GM12878 (cell line): Measurements from ENCODE around the gene TNFRSF11A. TPM values are rescaled to one million over a fixed set of nuclear protein-coding genes. Genes with fewer than 3 reads are reported as not detected.

Source experiments
- ATAC-seq: fragments of 200-7000 bp; cut with Tn5 transposase; 3 replicates; pipeline ENCODE4 v1.9.1; 2020; ENCODE audit warnings: mild to moderate bottlenecking, moderate library complexity
- BruUV-seq: library from RNA; stranded (reverse); fragments of 400-500 nt; replicated peaks from 2 replicates; lab custom pipeline; 2021; lab: Mats Ljungman, UMichigan
- CTCF ChIA-PET: fragments of 300-600 bp; sonication (Branson Sonifier 250); formaldehyde crosslinking; extraction: SDS; loops from one replicate; lab custom pipeline; 2021; ENCODE audit warnings: inconsistent platforms; lab: Yijun Ruan, JAX
- POLR2A ChIA-PET: fragments of 350-600 bp; formaldehyde crosslinking; extraction: SDS; loops from one replicate; lab custom pipeline; 2021; ENCODE audit warnings: inconsistent platforms; lab: Charles Lee
- RAD21 ChIA-PET: fragments of 300-600 bp; sonication (Branson Sonifier 250); formaldehyde crosslinking; loops from one replicate; lab custom pipeline; 2023; ENCODE audit warnings: antibody characterized with exemption; ENCODE audit not compliant: unreplicated experiment; lab: Charles Lee
- SMC1A ChIA-PET: fragments of 300-600 bp; sonication (Branson Sonifier 250); formaldehyde crosslinking; loops from one replicate; lab custom pipeline; 2023; ENCODE audit not compliant: unreplicated experiment, uncharacterized antibody; lab: Charles Lee
- DNase-seq: peaks from one replicate; pipeline ENCODE4 v3.0.0-alpha.2; 2011; ENCODE audit warnings: low read depth, low spot score
- FAIRE-seq: peaks from 3 replicates; lab custom pipeline; 2011; peaks lifted over from hg19 to GRCh38; lab: Jason Lieb, UNC
- H2AFZ ChIP-seq: 2 replicates; pipeline ENCODE4 v1.6.0; 2011; ENCODE audit warnings: low read depth, low read length, control low read depth; ENCODE audit not compliant: control insufficient read depth
- H3K27ac ChIP-seq: 2 replicates; pipeline ENCODE4 v1.5.1; 2011; ENCODE audit warnings: control low read depth; ENCODE audit not compliant: control insufficient read depth, insufficient read depth
- H3K27me3 ChIP-seq, 2 experiments: replicated peaks in 1 of 2; 2 replicates each; pipeline versions ENCODE4 v1.6.0 to v1.6.1; 2011; ENCODE audit warnings: low read length in 1 of 2; ENCODE audit not compliant: control insufficient read depth in 2 of 2, insufficient read depth in 2 of 2
- H3K36me3 ChIP-seq, 2 experiments: 2 replicates each; pipeline ENCODE4 v1.5.1; 2011; ENCODE audit warnings: low read length in 1 of 2; ENCODE audit not compliant: control insufficient read depth in 2 of 2, insufficient read depth in 2 of 2
- H3K4me1 ChIP-seq: 2 replicates; pipeline ENCODE4 v1.6.1; 2011; ENCODE audit warnings: mild to moderate bottlenecking, low read length, moderate library complexity, mixed read lengths; ENCODE audit not compliant: control insufficient read depth, insufficient read depth
- H3K4me2 ChIP-seq: 2 replicates; pipeline ENCODE4 v1.6.0; 2011; ENCODE audit warnings: control low read depth; ENCODE audit not compliant: control insufficient read depth, insufficient read depth
- H3K4me3 ChIP-seq: fragments of 200-600 bp; sonication (generic); 2 replicates; pipeline ENCODE4 v1.5.1; 2016
- H3K79me2 ChIP-seq: 2 replicates; pipeline ENCODE4 v1.6.0; 2011; ENCODE audit warnings: low read length; ENCODE audit not compliant: control insufficient read depth, insufficient read depth
- H3K9ac ChIP-seq: 2 replicates; pipeline ENCODE4 v1.8.0; 2011; ENCODE audit warnings: low read length, control low read depth, mixed read lengths; ENCODE audit not compliant: control insufficient read depth, insufficient read depth
- H3K9me3 ChIP-seq: replicated peaks from 3 replicates; pipeline ENCODE4 v1.5.1; 2011; ENCODE audit warnings: mild to moderate bottlenecking, low read length; ENCODE audit not compliant: control insufficient read depth, insufficient read depth
- H4K20me1 ChIP-seq: 2 replicates; pipeline ENCODE4 v1.6.0; 2011; ENCODE audit not compliant: control insufficient read depth, insufficient read depth
- EGR1 ChIP-seq, 2 experiments: IDR thresholded peaks; 1 replicate in 1 of 2; 2 replicates in 1 of 2; pipeline ENCODE4 v1.6.1; 2011 to 2012; ENCODE audit warnings: low read depth in 2 of 2, low read length in 2 of 2, borderline replicate concordance in 1 of 2, mild to moderate bottlenecking in 1 of 2, moderate library complexity in 1 of 2
- NBN ChIP-seq: fragments of 450-650 bp; IDR thresholded peaks from 2 replicates; pipeline ENCODE4 v1.6.1; 2016
- NR2C2 ChIP-seq: IDR thresholded peaks from 2 replicates; pipeline ENCODE4 v1.6.1; 2011; ENCODE audit warnings: borderline replicate concordance, low read depth; ENCODE audit not compliant: control insufficient read depth, insufficient read length
- WRNIP1 ChIP-seq: IDR thresholded peaks from 2 replicates; pipeline ENCODE4 v1.6.1; 2011; ENCODE audit warnings: low read depth, low read length, improper control_type of control experiment, borderline replicate concordance
- WGBS: methylation state at CpG from one replicate; pipeline ENCODE4 v1.1.6; 2016; ENCODE audit warnings: low lambda C conversion rate; ENCODE audit not compliant: insufficient replicate concordance, insufficient coverage; ENCODE audit errors: missing lambda C conversion rate; 5-methylcytosine and 5-hydroxymethylcytosine counted together
- in situ Hi-C: fragments of 300-500 bp; cut with MboI; formaldehyde crosslinking; loops from 9 replicates; pipeline ENCODE4 v1.14.3; 2018; ENCODE audit warnings: mixed read lengths
- intact Hi-C: fragments of 100-400 bp; cut with micrococcal nuclease; formaldehyde crosslinking; loops from one replicate; pipeline ENCODE4 v1.14.2; 2022; ENCODE audit not compliant: unreplicated experiment
- polyA plus RNA-seq, 11 experiments: library from polyadenylated mRNA; depleted of rRNA in 4 of 11; unstranded in 6 of 11; stranded (reverse) in 5 of 11; fragments of >200 nt; fragmentation: Nextera tagmentation in 4 of 11; fragmentation: Illumina TruSeq in 1 of 11; extraction: Ambion mirVana in 4 of 11; extraction: Trizol in 1 of 11; gene quantifications; 1 replicate in 1 of 11; 2 replicates in 10 of 11; pipeline versions ENCODE4 v1.2.1 to v1.2.3, GENCODE V29; 2011 to 2016; ENCODE audit warnings: inconsistent platforms in 2 of 11, missing spikeins in 2 of 11, low read depth in 1 of 11
- total RNA-seq, 4 experiments: library from RNA; depleted of rRNA in 3 of 4; stranded (reverse); fragments of >200 nt in 3 of 4; fragmentation: Illumina TruSeq in 1 of 4; extraction: Trizol in 1 of 4; gene quantifications; 2 replicates each; pipeline versions ENCODE4 v1.2.1 to v1.2.3, GENCODE V29; 2013 to 2021
- TF ChIP-seq, protein P1 (sequence below): fragments of 450-650 bp; IDR thresholded peaks from 2 replicates; pipeline ENCODE4 v1.6.1; 2016; ENCODE audit warnings: mild to moderate bottlenecking, moderate library complexity, borderline replicate concordance
- TF ChIP-seq, protein P2 (sequence below): fragments of 450-650 bp; formaldehyde crosslinking; IDR thresholded peaks from 2 replicates; pipeline ENCODE4 v1.4.0; 2020; ENCODE audit warnings: mild to moderate bottlenecking, moderate library complexity
- TF ChIP-seq, protein P3 (sequence below): fragments of 450-650 bp; IDR thresholded peaks from 2 replicates; pipeline ENCODE4 v1.6.1; 2016; ENCODE audit warnings: mild to moderate bottlenecking

The TNFRSF11A gene
- total and polyA plus RNA-seq, 10 of the 15 experiments (the other 5 are each of a cell fraction or from before 2014, with no cell fraction given): 0.07 to 4.0 (median 0.23) TPM

DNA sequence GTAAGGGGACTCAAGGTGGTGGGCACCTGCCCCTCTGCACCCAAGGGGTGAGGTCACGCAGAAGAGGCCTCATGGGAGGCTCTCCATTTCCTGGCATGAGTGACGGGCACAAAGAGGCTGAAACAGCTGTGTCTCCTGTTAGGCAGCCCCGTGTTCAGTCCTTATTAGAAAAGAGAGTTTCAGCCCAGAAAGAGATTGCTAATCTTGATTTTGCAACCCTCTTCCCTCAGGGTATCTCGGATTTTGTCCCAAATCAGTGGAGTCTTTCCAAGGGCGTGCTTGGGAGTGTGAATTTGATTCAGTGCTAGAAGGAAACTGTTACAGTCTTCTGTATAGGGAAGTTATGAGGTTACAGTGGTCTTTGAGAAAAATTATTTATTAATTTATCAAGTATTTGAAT lies 10.4 kb downstream of the TNFRSF11A start:
- in situ Hi-C loops: no loop called here

DNA sequence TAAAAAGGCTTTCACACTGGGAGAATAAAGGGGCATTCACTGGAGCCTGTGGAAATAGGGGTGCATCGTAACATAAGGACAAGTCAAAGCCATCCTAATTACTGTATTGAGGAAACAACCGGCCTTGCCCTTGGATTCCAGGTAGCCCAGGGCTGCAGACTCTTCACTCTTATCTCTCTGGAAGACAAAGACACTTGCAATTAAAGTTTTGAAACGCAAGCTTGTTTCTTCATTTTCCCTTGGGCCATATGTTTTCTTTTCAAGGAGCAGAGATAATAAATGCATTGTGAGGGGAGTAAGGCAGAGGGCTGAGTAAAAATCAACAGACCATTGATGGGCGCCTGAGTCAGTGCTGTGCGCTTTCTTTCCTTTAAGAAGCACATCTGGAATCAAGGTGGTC lies 11.5 kb downstream of the TNFRSF11A start:
- no peak overlapping the region for H3K27ac ChIP-seq
- no peaks in the 10 kb centered on the region for H3K4me1 ChIP-seq
- POLR2A ChIA-PET: no interaction called here
- intact Hi-C loops (no loop called here), in situ Hi-C loops (no loop called here)
- BruUV-seq: no TSS peak
- H3K4me2 ChIP-seq: no peak overlapping the region
- no peak for DNase-seq
- H2AFZ ChIP-seq: no peak overlapping the region
- no peak for ATAC-seq
- no peaks in the 10 kb centered on the region for H3K27me3 ChIP-seq
- H3K9ac ChIP-seq: no peak overlapping the region
- no peak for FAIRE-seq
- no peak overlapping the region for H3K4me3 ChIP-seq
- H3K9me3 ChIP-seq: no peaks in the 10 kb centered on the region
- RAD21 ChIA-PET: no interaction called here
- H3K79me2 ChIP-seq: no peaks in the 10 kb centered on the region
- WGBS: 73% methylated on average over 5 of the region's 5 CpGs
- CTCF ChIA-PET: no interaction called here
- H3K36me3 ChIP-seq: no peaks in the 10 kb centered on the region
- SMC1A ChIA-PET: no interaction called here
- H4K20me1 ChIP-seq: no peaks in the 10 kb centered on the region
- TF ChIP-seq NBN (no peak), EGR1 (IDR thresholded peaks at IDR 0.05; ENCODE audit: borderline replicate concordance in 1 of 2, low read depth in 2 of 2, low read length in 2 of 2) (no peak), NR2C2 (no peak)
- TF ChIP-seq, protein P1, sequence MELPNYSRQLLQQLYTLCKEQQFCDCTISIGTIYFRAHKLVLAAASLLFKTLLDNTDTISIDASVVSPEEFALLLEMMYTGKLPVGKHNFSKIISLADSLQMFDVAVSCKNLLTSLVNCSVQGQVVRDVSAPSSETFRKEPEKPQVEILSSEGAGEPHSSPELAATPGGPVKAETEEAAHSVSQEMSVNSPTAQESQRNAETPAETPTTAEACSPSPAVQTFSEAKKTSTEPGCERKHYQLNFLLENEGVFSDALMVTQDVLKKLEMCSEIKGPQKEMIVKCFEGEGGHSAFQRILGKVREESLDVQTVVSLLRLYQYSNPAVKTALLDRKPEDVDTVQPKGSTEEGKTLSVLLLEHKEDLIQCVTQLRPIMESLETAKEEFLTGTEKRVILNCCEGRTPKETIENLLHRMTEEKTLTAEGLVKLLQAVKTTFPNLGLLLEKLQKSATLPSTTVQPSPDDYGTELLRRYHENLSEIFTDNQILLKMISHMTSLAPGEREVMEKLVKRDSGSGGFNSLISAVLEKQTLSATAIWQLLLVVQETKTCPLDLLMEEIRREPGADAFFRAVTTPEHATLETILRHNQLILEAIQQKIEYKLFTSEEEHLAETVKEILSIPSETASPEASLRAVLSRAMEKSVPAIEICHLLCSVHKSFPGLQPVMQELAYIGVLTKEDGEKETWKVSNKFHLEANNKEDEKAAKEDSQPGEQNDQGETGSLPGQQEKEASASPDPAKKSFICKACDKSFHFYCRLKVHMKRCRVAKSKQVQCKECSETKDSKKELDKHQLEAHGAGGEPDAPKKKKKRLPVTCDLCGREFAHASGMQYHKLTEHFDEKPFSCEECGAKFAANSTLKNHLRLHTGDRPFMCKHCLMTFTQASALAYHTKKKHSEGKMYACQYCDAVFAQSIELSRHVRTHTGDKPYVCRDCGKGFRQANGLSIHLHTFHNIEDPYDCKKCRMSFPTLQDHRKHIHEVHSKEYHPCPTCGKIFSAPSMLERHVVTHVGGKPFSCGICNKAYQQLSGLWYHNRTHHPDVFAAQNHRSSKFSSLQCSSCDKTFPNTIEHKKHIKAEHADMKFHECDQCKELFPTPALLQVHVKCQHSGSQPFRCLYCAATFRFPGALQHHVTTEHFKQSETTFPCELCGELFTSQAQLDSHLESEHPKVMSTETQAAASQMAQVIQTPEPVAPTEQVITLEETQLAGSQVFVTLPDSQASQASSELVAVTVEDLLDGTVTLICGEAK: no peak
- TF ChIP-seq, protein P2, sequence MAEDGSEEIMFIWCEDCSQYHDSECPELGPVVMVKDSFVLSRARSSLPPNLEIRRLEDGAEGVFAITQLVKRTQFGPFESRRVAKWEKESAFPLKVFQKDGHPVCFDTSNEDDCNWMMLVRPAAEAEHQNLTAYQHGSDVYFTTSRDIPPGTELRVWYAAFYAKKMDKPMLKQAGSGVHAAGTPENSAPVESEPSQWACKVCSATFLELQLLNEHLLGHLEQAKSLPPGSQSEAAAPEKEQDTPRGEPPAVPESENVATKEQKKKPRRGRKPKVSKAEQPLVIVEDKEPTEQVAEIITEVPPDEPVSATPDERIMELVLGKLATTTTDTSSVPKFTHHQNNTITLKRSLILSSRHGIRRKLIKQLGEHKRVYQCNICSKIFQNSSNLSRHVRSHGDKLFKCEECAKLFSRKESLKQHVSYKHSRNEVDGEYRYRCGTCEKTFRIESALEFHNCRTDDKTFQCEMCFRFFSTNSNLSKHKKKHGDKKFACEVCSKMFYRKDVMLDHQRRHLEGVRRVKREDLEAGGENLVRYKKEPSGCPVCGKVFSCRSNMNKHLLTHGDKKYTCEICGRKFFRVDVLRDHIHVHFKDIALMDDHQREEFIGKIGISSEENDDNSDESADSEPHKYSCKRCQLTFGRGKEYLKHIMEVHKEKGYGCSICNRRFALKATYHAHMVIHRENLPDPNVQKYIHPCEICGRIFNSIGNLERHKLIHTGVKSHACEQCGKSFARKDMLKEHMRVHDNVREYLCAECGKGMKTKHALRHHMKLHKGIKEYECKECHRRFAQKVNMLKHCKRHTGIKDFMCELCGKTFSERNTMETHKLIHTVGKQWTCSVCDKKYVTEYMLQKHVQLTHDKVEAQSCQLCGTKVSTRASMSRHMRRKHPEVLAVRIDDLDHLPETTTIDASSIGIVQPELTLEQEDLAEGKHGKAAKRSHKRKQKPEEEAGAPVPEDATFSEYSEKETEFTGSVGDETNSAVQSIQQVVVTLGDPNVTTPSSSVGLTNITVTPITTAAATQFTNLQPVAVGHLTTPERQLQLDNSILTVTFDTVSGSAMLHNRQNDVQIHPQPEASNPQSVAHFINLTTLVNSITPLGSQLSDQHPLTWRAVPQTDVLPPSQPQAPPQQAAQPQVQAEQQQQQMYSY (CRISPR knock-in tag): no peak

More for the DNA sequence above, 10.4 kb downstream of the TNFRSF11A start:
- H4K20me1 ChIP-seq: no peaks in the 10 kb centered on the region
- DNase-seq (no peak), ATAC-seq (no peak), FAIRE-seq (no peak)
- WGBS: 12% methylated on average over 5 of the region's 5 CpGs
- no peak overlapping the region for H2AFZ ChIP-seq
- ChIA-PET SMC1A (interaction anchor here (0.5 to 1.0 kb wide), 2 partner anchors 24 to 86 kb away, joined by 3 read pairs; no protein-coding TSS in a partner anchor), POLR2A (no interaction called here), CTCF (no interaction called here), RAD21 (no interaction called here)
- no peak overlapping the region for H3K9ac ChIP-seq
- H3K79me2 ChIP-seq: no peaks in the 10 kb centered on the region
- intact Hi-C loops: no loop called here
- no peaks in the 10 kb centered on the region for H3K27me3 ChIP-seq
- H3K4me3 ChIP-seq: no peak overlapping the region
- no peak overlapping the region for H3K4me2 ChIP-seq
- TF ChIP-seq, protein P3, sequence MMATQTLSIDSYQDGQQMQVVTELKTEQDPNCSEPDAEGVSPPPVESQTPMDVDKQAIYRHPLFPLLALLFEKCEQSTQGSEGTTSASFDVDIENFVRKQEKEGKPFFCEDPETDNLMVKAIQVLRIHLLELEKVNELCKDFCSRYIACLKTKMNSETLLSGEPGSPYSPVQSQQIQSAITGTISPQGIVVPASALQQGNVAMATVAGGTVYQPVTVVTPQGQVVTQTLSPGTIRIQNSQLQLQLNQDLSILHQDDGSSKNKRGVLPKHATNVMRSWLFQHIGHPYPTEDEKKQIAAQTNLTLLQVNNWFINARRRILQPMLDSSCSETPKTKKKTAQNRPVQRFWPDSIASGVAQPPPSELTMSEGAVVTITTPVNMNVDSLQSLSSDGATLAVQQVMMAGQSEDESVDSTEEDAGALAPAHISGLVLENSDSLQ: 0 out of 2 replicates have a peak, but pooled peaks have one; percentile 12
- no peak for TF ChIP-seq WRNIP1
- no peak overlapping the region for H3K27ac ChIP-seq
- H3K4me1 ChIP-seq: no peaks in the 10 kb centered on the region
- H3K9me3 ChIP-seq: no peaks in the 10 kb centered on the region
- no peaks in the 10 kb centered on the region for H3K36me3 ChIP-seq
- BruUV-seq: no TSS peak
